Osteocyte (in vitro differentiated cells): ENCODE data around the gene DDAH2. TPM values are rescaled to one million over a fixed set of nuclear protein-coding genes. Genes with fewer than 3 reads are reported as not detected.
A peak's percentile ranks its signal among the peaks of the same experiment; 100 is the strongest.

Source experiments
- DNase-seq: peaks from one replicate; pipeline ENCODE4 v3.0.0; 2021; ENCODE audit warnings: mixed read lengths; ENCODE audit not compliant: unreplicated experiment; ENCODE audit errors: extremely low spot score
- H3K27ac Mint-ChIP-seq: one replicate; pipeline ENCODE4 v1.8.0; 2021; ENCODE audit warnings: mild to moderate bottlenecking, mixed read lengths; ENCODE audit not compliant: unreplicated experiment
- H3K27me3 Mint-ChIP-seq: one replicate; pipeline ENCODE4 v1.8.0; 2021; ENCODE audit warnings: mixed read lengths; ENCODE audit not compliant: unreplicated experiment
- H3K36me3 Mint-ChIP-seq: one replicate; pipeline ENCODE4 v1.8.0; 2021; ENCODE audit warnings: mixed read lengths; ENCODE audit not compliant: unreplicated experiment
- H3K4me1 Mint-ChIP-seq: one replicate; pipeline ENCODE4 v1.8.0; 2021; ENCODE audit warnings: mixed read lengths; ENCODE audit not compliant: unreplicated experiment
- H3K4me3 Mint-ChIP-seq: one replicate; pipeline ENCODE4 v1.8.0; 2021; ENCODE audit warnings: mild to moderate bottlenecking, moderate library complexity, mixed read lengths; ENCODE audit not compliant: unreplicated experiment
- H3K9me3 Mint-ChIP-seq: one replicate; pipeline ENCODE4 v1.8.0; 2021; ENCODE audit warnings: mixed read lengths; ENCODE audit not compliant: unreplicated experiment
- total RNA-seq: library from RNA; stranded (reverse); gene quantifications from 2 replicates; pipeline ENCODE4 v1.2.1, GENCODE V29; 2021
- TF ChIP-seq, protein P1 (sequence below): fragments of 200-600 bp; sonication (generic); IDR thresholded peaks from 2 replicates; pipeline ENCODE4 v1.5.0; 2021; ENCODE audit warnings: antibody characterized with exemption, mild to moderate bottlenecking, moderate library complexity

DDAH2 gene
- total RNA-seq, 1 donor from 2014 or later: 96.3 TPM

DNA sequence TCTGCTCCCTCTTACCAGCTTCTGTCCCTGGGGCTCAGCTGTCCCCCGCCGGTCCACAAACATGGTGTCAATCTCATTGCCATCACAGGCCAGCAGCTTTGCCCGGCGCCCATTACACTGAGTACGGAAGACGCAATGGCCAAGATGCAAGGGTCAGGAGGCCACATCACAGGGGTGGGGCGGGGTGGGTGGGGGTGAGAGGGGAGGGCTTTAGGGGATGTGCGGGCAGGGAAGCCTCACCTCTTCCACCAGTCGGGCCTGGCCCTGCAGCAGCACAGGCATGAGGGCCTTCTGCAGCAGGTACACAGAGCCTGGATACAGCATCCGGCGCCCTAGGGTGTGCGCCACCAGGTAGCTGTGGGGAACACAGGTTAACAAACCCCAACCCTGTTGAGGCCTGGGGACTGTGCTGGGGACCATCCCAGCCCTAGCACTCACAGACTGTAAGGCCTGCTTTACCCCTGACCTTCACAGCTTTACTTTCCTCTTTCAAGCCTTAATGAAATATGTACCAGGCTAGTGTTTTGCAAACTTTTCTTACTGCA is 37.5 kb downstream of the DDAH2 start:
- Mint-ChIP-seq H3K27me3 (no peaks in the 10 kb centered on the region), H3K9me3 (no peaks in the 10 kb centered on the region), H3K4me3 (no peak overlapping the region), H3K36me3 (peaks cover 29% of the 10 kb centered on the region), H3K4me1 (no peaks in the 10 kb centered on the region), H3K27ac (no peak overlapping the region)
- no peak for DNase-seq
- TF ChIP-seq, protein P1, sequence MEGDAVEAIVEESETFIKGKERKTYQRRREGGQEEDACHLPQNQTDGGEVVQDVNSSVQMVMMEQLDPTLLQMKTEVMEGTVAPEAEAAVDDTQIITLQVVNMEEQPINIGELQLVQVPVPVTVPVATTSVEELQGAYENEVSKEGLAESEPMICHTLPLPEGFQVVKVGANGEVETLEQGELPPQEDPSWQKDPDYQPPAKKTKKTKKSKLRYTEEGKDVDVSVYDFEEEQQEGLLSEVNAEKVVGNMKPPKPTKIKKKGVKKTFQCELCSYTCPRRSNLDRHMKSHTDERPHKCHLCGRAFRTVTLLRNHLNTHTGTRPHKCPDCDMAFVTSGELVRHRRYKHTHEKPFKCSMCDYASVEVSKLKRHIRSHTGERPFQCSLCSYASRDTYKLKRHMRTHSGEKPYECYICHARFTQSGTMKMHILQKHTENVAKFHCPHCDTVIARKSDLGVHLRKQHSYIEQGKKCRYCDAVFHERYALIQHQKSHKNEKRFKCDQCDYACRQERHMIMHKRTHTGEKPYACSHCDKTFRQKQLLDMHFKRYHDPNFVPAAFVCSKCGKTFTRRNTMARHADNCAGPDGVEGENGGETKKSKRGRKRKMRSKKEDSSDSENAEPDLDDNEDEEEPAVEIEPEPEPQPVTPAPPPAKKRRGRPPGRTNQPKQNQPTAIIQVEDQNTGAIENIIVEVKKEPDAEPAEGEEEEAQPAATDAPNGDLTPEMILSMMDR: no peak

DNA sequence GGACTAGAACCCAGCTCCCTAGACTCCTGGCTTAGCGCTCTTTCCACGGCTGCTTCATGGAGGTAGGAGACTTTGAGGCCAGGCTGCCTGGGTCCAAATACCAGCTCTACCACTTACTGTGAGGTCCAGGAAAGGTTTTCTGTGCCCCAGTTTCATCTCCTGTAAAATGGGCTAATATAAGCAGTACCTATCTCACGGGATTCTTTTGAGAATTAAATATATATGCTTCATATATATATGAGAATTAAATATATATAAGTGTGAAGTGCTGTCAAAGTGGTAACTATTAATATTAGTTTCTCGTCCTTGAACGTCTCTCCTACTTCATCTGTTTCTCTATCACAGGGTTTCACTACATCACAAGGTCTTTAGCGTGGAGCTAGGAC is 38.0 kb downstream of the DDAH2 start:
- no peak overlapping the region for H3K27ac Mint-ChIP-seq
- TF ChIP-seq, protein P1: no peak
- no peaks in the 10 kb centered on the region for H3K27me3 Mint-ChIP-seq
- DNase-seq: no peak
- H3K4me3 Mint-ChIP-seq: no peak overlapping the region
- H3K4me1 Mint-ChIP-seq: no peaks in the 10 kb centered on the region
- peaks cover 30% of the 10 kb centered on the region for H3K36me3 Mint-ChIP-seq
- H3K9me3 Mint-ChIP-seq: no peaks in the 10 kb centered on the region

DNA sequence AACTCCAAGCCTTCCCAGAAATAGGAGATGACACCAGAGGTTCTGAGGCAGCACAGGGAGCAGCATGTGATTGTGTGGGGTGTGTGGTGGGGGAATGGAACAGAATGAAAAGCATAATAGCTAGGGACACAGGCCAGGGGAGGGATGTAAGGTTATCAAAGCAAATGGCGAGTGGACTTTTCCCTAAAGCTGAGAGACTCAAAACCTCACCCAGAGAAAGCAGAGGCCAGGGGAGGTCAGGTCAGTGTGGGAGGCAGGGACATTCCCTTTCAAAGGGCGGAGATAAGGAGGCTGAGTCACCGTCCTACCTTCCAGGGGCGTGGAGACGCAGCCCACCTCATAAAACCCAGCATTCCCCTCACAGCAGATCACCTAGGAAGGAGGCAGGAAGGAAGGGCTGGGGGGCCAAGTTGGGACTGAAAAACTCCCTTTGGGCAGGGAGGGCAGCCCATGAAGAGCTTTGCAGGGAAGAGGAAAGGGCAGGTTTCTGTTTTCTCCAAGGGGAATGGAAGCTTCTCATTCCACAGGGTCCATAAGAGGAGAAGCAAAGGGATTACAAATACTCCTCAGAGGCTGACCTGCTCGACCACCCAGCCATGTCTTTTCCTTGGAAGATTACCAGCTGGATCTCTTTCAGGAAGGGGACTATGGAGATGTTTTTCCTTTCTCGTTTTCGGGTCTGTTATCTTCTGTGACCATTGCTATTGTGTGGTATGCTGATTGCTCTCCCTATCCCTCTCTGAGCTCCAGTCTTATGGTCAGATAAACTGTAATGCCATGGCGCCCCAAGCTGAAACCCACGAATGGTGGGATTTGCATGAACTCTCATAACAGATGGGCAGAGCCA is 38.6 kb downstream of the DDAH2 start:
- Mint-ChIP-seq H3K4me3 (no peak overlapping the region), H3K27me3 (no peaks in the 10 kb centered on the region), H3K27ac (no peak overlapping the region), H3K9me3 (no peaks in the 10 kb centered on the region), H3K4me1 (no peaks in the 10 kb centered on the region), H3K36me3 (peaks cover 34% of the 10 kb centered on the region)
- TF ChIP-seq, protein P1: no peak
- DNase-seq: no peak

DNA sequence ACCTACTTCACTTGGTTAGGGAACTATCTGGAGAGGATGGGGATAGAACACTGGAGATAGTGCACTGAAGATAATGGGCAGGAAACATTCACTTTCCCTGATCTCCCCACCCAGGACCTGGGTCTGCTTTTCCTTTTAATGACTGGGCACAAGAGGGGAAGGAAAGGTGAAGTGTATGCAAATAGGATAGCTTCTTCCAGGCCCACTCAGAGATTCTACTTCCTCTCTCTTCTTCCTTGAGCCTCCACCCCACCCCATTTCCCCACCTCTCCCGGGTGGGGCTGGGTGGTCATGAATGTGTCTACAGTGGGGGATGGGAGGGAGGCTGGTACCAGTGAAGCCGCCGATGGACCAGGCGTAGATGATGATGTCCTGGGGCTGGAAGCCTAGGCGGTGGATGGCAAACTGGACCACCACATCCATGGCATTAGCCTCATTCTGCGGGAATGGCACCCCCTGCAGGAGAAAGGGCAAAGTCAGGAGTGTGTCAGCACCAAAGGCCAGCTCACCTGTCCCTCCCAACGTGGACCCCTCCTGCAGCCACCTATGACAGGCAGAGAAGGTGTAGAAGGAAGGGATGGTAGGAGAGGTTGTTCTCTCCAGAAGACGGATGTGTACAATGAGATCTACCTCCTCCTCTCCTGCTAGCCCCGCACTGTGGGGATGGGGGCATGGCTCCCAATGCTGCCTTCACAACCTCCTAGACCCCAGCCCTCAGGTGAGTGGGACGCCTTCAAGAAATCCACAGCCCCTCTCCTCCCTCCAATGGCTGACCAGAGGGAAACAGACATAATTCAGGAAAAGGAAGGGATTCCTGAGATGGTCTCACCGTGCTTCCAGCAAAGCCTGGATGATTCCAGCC is 39.6 kb downstream of the DDAH2 start:
- Mint-ChIP-seq H3K9me3 (no peaks in the 10 kb centered on the region), H3K27ac (no peak overlapping the region), H3K36me3 (peaks cover 35% of the 10 kb centered on the region)

More for the DNA sequence above, 39.6 kb downstream of the DDAH2 start:
- no peak for DNase-seq
- Mint-ChIP-seq H3K4me1 (no peaks in the 10 kb centered on the region), H3K27me3 (no peaks in the 10 kb centered on the region), H3K4me3 (no peak overlapping the region)
- TF ChIP-seq, protein P1: peak; percentile 49
